Esophagus mucosa (tissue), 1 donor: ENCODE measurements around the gene LRRC3. TPM values are rescaled to one million over a fixed set of nuclear protein-coding genes. Genes with fewer than 3 reads are reported as not detected.

Experiments used
- ATAC-seq: fragments of 200-7000 bp; cut with Tn5 transposase; one replicate; pipeline ENCODE4 v1.9.1; 2020
- total RNA-seq: library from RNA; stranded (reverse); gene quantifications from one replicate; pipeline ENCODE4 v1.2.4, GENCODE V29; 2023
- donor health status: DM: yes; HTN: yes; CAD: no.

Gene LRRC3
- total RNA-seq, 1 donor from 2014 or later: 0.72 TPM

DNA sequence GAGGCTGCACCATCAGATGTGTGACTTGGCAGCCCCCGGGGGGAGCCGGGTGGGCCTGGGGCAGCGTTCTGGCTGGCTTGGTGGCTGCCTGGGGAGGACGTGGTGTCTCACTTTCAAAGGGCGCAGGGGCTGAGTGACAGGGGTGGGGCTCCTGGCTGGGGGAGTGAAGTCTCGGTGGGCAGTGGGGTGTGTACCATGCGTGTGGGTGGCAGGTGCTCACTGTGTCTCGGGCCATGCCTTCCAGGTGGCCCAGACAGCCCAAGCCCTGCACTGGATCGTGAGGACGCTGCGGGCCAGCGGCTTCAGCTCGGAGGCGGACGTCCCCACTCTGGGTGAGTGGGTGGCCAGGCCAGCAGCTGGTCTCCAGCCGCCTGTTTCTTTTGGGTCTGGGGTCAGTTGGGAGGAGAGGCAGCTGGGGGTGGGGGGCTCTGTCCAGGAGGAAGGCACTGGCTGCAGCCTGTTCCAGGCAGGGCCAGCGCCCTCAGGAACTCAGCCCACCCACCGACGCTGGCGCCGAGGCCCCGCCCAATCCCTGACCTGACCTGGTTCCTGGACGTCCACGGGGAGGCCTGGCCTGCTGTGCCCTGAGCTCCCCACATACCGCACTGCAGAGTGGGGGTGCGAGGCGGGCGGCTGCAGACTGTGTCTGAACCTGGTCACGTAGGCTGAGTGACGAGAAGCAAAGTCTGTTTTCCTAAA lies 30.6 kb upstream of the LRRC3 start:
- ATAC-seq: no peak

GRCh38 chr21:44425307-44425894 lies 29.9 kb upstream of the LRRC3 start:
- no peak for ATAC-seq

DNA sequence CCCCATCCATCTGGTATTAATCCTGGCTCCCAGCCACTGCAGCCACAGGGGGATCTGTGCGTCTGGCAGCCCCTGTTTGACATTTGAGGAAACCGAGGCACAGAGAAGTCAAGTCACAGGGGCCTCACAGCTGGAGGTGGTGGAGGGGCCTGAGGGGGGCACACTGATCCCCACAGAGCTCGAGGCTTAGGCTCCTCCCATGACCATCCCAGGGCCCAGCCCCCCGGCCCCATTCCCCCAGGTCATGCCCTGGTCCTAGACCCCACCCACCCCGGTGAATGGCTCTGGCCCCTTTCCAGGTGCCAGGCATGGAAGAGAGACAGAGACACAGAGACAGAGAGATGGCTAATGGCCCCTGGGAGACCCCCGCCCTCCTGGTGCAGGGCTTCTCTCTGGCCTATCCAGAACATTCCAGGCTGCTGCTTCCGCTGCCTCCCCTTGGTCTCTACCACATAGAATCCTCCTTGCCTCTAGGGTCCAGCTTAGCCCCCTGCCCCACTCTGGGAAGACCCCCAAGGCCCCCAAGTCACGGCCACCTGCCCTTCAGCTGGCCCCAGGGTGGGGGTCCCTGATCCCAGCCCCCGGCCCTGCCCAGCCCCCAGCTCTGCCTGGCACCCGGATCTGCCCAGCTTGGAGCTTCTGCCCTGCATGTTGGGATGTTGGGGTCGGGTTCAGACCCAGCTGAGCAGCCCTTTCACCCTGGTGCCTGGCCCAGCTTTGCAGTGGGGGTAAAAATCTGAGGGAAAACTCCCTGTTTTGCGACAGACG lies 29.2 kb upstream of the LRRC3 start:
- ATAC-seq: no peak

GRCh38 chr21:44426663-44427191 lies 28.6 kb upstream of the LRRC3 start:
- peak; percentile 22 for ATAC-seq

DNA sequence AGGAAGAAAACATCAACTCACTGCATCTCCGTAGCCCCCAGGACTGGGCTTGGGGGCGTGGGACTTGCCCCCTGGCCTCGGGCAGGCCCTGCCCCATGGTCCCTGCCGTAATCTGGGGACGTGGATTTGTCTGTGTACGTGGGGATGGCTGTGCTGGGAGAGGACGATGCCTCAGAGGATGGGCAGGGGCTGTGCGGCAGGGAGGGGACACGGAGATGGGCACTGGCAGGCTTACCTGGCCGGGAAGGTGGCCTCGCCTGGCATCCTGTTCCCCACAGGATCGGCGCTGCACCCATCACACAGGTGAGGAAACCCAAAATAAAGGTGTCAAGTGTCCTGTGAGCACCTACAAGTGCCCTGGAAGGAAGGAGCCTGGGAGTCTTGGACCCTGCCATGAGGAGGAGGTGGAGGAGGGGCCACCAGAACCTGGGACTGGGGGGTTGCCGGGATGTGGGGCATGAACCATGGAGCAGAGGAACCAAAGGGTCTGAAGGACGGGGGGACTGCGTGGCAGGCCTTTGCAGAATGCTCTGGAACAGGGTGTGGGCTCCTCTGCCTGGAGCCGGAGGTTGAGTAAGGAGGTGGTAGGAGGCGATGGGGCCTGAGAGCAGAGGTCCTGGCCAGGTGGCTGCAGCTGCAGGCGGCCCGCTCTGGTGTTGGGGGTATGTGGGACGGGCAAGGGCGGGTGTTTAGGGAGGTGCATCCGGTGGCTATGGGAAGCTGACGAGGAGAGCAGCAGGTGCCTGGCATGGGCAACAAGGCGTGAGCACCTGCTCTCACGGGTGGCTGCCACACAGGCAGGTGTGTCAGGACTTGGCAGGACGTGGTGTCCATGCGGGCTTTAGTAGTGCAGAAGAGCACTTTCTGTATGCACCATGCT lies 27.8 kb upstream of the LRRC3 start:
- ATAC-seq: peak; percentile 21

DNA sequence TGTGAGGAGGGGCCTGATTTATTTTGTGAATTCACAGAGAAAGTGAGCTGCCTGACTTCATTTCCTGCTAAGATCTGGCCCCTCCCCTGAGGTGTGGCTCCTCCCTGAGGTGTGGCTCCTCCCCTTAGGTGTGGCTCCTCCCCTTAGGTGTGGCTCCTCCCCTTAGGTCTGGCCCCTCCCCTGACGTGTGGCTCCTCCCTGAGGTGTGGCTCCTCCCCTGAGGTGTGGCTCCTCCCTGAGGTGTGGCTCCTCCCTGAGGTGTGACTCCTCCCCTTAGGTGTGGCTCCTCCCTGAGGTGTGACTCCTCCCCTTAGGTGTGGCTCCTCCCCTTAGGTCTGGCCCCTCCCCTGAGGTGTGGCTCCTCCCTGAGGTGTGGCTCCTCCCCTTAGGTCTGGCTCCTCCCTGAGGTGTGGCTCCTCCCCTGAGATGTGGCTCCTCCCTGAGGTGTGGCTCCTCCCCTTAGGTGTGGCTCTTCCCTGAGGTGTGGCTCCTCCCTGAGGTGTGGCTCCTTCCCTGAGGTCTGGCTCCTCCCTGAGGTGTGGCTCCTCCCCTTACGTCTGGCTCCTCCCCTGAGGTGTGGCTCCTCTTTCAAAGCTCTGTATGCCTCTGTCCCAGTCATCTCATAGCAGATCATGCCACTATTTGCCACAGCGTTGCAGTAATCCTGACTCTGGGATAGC lies 26.9 kb upstream of the LRRC3 start:
- peak; percentile 70 for ATAC-seq

DNA sequence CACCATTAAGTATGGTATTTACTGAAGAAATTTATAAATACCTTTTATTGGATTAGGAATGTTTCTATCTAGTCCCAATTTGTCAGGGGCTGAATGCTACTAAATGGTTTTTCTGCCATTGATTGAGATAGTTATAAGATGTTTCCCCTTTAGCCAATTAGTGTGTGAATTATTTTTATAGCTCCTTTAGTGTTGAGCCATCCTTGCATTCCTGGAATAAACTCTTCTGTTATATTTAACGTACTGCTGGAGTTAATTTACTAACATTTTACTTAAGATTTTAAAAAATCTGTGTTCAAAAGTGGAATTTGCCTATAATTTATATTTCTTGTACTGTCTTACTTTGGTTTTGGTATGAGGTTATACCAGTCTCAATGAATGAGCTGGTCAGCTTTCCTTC lies 25.4 kb upstream of the LRRC3 start:
- ATAC-seq: no peak

GRCh38 chr21:44431300-44431699 lies 24.0 kb upstream of the LRRC3 start:
- no peak for ATAC-seq

GRCh38 chr21:44432841-44433790 lies 22.2 kb upstream of the LRRC3 start:
- no peak for ATAC-seq

GRCh38 chr21:44433791-44434567 lies 21.3 kb upstream of the LRRC3 start:
- peak; percentile 23 for ATAC-seq

GRCh38 chr21:44434568-44434925 lies 20.8 kb upstream of the LRRC3 start:
- ATAC-seq: no peak

- ATAC-seq: no peak
Observed at GRCh38 chr21:44434936-44435635, 20.2 kb upstream of the LRRC3 start.

DNA sequence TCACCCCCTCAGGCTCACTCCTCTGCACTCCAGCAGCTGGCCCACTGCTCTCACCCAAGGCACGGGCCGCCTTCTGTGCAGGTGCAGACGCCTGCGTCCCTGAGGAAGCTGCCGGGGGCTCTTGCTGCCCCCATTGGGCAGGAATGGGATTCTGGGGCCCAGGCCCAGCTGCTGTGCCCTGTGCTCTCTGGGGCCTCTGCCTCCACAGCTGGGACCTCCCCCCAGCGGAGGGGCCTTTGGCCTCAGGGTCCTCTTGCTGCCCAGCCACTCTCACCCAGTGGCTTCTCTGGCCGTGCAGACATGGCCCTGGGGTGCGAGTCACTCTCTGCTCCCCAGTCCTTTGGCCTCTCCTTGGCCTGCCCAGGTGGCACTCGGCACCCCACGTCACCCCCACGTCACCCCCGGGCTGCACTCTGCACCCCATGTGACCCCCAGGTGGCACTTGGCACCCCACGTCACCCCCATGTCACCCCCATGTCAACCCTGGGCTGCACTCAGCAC lies 19.1 kb upstream of the LRRC3 start:
- no peak for ATAC-seq

DNA sequence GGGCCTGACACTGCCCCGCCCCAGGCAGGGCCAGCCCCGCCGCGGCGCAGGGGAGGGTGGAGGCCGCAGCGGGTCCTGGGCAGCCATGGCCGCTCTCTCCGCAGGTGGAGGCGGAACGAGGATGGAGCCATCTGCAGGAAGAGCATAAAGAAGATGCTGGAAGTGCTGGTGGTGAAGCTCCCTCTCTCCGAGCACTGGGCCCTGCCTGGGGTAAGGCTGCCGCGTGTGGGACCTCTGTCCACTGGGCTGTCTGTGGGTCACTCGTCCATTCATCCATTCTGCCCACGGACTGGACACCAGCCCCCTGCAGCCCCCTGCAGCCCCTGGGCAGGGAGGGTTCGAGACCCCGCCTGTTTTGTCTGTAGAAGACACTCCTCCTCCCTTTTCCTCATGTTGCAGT lies 18.4 kb upstream of the LRRC3 start:
- ATAC-seq: no peak

- no peak for ATAC-seq
Observed at GRCh38 chr21:44437371-44437695, 18.0 kb upstream of the LRRC3 start.

- no peak for ATAC-seq
Observed at GRCh38 chr21:44437696-44438431, 17.4 kb upstream of the LRRC3 start.

GRCh38 chr21:44438531-44439210 lies 16.6 kb upstream of the LRRC3 start:
- no peak for ATAC-seq

- no peak for ATAC-seq
Observed at GRCh38 chr21:44439211-44439600, 16.1 kb upstream of the LRRC3 start.
